MM.1S (cell line): ENCODE measurements around the gene SLC16A1.

ENCODE experiments used
- EZH2phosphoT487 ChIP-seq: fragments of 300-600 bp; sonication (generic); IDR thresholded peaks from 2 replicates; pipeline ENCODE4 v1.6.1; 2018; ENCODE audit warnings: antibody characterized with exemption, low read length
- TF ChIP-seq, protein P1 (sequence below): fragments of 300-600 bp; sonication (generic); IDR thresholded peaks from 2 replicates; pipeline ENCODE4 v1.5.1; 2016; ENCODE audit warnings: antibody characterized with exemption, low read length, mixed read lengths

DNA sequence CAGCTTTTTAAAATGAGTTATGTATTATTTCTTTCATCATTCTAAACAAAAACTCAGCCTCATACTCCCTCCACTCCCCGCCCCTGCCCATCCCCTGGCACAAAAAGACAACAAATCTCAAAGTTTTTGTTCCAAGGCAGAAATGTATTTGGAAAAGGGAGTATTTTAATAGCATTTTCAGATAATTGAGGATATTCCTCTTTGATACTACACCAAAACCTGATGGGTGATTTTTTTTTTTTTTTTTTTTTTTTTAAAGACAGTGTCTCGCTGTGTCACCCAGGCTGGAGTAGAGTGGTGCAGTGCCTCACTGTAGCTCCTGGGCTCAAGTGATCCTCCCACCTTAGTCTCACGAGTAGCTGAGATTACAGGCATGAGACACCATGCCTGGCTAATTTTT is 16.2 kb downstream of the SLC16A1 start:
- TF ChIP-seq EZH2phosphoT487, result no peak
- TF ChIP-seq, protein P1, sequence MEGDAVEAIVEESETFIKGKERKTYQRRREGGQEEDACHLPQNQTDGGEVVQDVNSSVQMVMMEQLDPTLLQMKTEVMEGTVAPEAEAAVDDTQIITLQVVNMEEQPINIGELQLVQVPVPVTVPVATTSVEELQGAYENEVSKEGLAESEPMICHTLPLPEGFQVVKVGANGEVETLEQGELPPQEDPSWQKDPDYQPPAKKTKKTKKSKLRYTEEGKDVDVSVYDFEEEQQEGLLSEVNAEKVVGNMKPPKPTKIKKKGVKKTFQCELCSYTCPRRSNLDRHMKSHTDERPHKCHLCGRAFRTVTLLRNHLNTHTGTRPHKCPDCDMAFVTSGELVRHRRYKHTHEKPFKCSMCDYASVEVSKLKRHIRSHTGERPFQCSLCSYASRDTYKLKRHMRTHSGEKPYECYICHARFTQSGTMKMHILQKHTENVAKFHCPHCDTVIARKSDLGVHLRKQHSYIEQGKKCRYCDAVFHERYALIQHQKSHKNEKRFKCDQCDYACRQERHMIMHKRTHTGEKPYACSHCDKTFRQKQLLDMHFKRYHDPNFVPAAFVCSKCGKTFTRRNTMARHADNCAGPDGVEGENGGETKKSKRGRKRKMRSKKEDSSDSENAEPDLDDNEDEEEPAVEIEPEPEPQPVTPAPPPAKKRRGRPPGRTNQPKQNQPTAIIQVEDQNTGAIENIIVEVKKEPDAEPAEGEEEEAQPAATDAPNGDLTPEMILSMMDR, result no peak
